Measurements from ENCODE around the gene LRIG3. TPM values are rescaled to one million over a fixed set of nuclear protein-coding genes. Genes with fewer than 3 reads are reported as not detected.

The LRIG3 gene
- total RNA-seq, 2 donors from 2014 or later, result not detected

- DNase-seq (ENCODE audit: low spot score) (no peak), ATAC-seq (no peak)
- H3K36me3 Mint-ChIP-seq, result no peaks in the 10 kb centered on the region
- H3K4me1 Mint-ChIP-seq (ENCODE audit: low read depth in 2 of 2), result no peaks in the 10 kb centered on the region
- peaks cover 4 to 5% of the 10 kb centered on the region in 2 donors for H3K27me3 Mint-ChIP-seq
- H3K4me3 Mint-ChIP-seq, result no peak overlapping the region
- H3K9me3 Mint-ChIP-seq, result peaks cover 8% of the 10 kb centered on the region
- H3K27ac Mint-ChIP-seq, result no peak overlapping the region
Observed at GRCh38 chr12:58922849-58923248, 2.5 kb upstream of the LRIG3 start.

- no peak overlapping the region for H3K27ac Mint-ChIP-seq
- peaks cover 8% of the 10 kb centered on the region for H3K9me3 Mint-ChIP-seq
- peaks cover 9 to 13% of the 10 kb centered on the region in 2 donors for H3K27me3 Mint-ChIP-seq
- H3K36me3 Mint-ChIP-seq, result no peaks in the 10 kb centered on the region
- no peaks in the 10 kb centered on the region for H3K4me1 Mint-ChIP-seq (ENCODE audit: low read depth in 2 of 2)
- DNase-seq (ENCODE audit: low spot score), result no peak
- no peak for ATAC-seq
- H3K4me3 Mint-ChIP-seq, result no peak overlapping the region
Observed at GRCh38 chr12:58920961-58921861, 907 bp upstream of the LRIG3 start.

- Mint-ChIP-seq H3K36me3 (no peaks in the 10 kb centered on the region), H3K4me1 (ENCODE audit: low read depth in 2 of 2) (no peaks in the 10 kb centered on the region), H3K27me3 (peaks cover 9 to 13% of the 10 kb centered on the region in 2 donors), H3K9me3 (peaks cover 8% of the 10 kb centered on the region), H3K4me3 (no peak overlapping the region), H3K27ac (no peak overlapping the region)
- DNase-seq (ENCODE audit: low spot score), result no peak
- no peak for ATAC-seq
Observed at GRCh38 chr12:58919231-58920101, 838 bp downstream of the LRIG3 start.

- Mint-ChIP-seq H3K9me3 (peaks cover 8% of the 10 kb centered on the region), H3K4me3 (no peak overlapping the region), H3K27me3 (peaks cover 9 to 13% of the 10 kb centered on the region in 2 donors), H3K4me1 (ENCODE audit: low read depth in 2 of 2) (no peaks in the 10 kb centered on the region), H3K36me3 (no peaks in the 10 kb centered on the region), H3K27ac (no peak overlapping the region)
- DNase-seq (ENCODE audit: low spot score), result no peak
- ATAC-seq, result no peak
Observed at GRCh38 chr12:58918469-58918844, 1.8 kb downstream of the LRIG3 start.

GRCh38 chr12:58917699-58918468, 2.4 kb downstream of the LRIG3 start:
- Mint-ChIP-seq H3K27ac (no peak overlapping the region), H3K4me1 (ENCODE audit: low read depth in 2 of 2) (no peaks in the 10 kb centered on the region)
- ATAC-seq, result no peak

GRCh38 chr12:58916921-58917511, 3.3 kb downstream of the LRIG3 start:
- H3K4me1 Mint-ChIP-seq (ENCODE audit: low read depth in 2 of 2), result no peaks in the 10 kb centered on the region
- H3K36me3 Mint-ChIP-seq, result no peaks in the 10 kb centered on the region
- ATAC-seq (no peak), DNase-seq (ENCODE audit: low spot score) (no peak)
- H3K27me3 Mint-ChIP-seq, result peaks cover 8 to 9% of the 10 kb centered on the region in 2 donors
- no peak overlapping the region for H3K4me3 Mint-ChIP-seq
- no peak overlapping the region for H3K27ac Mint-ChIP-seq
- H3K9me3 Mint-ChIP-seq, result no peaks in the 10 kb centered on the region

More at GRCh38 chr12:58917699-58918468, 2.4 kb downstream of the LRIG3 start:
- no peak for DNase-seq (ENCODE audit: low spot score)
- peaks cover 8 to 9% of the 10 kb centered on the region in 2 donors for H3K27me3 Mint-ChIP-seq
- no peaks in the 10 kb centered on the region for H3K36me3 Mint-ChIP-seq
- H3K9me3 Mint-ChIP-seq, result peaks cover 4% of the 10 kb centered on the region
- no peak overlapping the region for H3K4me3 Mint-ChIP-seq

GRCh38 chr12:58916161-58916621, 4.1 kb downstream of the LRIG3 start:
- no peaks in the 10 kb centered on the region for H3K4me1 Mint-ChIP-seq (ENCODE audit: low read depth in 2 of 2)
- ATAC-seq, result no peak

GRCh38 chr12:58915634-58916033, 4.7 kb downstream of the LRIG3 start:
- no peak overlapping the region for H3K4me3 Mint-ChIP-seq
- peaks cover 8 to 9% of the 10 kb centered on the region in 2 donors for H3K27me3 Mint-ChIP-seq
- ATAC-seq (no peak), DNase-seq (ENCODE audit: low spot score) (no peak)
- no peaks in the 10 kb centered on the region for H3K9me3 Mint-ChIP-seq
- no peak overlapping the region for H3K27ac Mint-ChIP-seq
- no peaks in the 10 kb centered on the region for H3K4me1 Mint-ChIP-seq (ENCODE audit: low read depth in 2 of 2)
- H3K36me3 Mint-ChIP-seq, result no peaks in the 10 kb centered on the region

More at GRCh38 chr12:58916161-58916621, 4.1 kb downstream of the LRIG3 start:
- no peak overlapping the region for H3K4me3 Mint-ChIP-seq
- no peak for DNase-seq (ENCODE audit: low spot score)
- no peak overlapping the region for H3K27ac Mint-ChIP-seq
- no peaks in the 10 kb centered on the region for H3K36me3 Mint-ChIP-seq
- peaks cover 8 to 9% of the 10 kb centered on the region in 2 donors for H3K27me3 Mint-ChIP-seq
- H3K9me3 Mint-ChIP-seq, result no peaks in the 10 kb centered on the region

- H3K27ac Mint-ChIP-seq, result no peak overlapping the region
- no peaks in the 10 kb centered on the region for H3K4me1 Mint-ChIP-seq (ENCODE audit: low read depth in 2 of 2)
- H3K36me3 Mint-ChIP-seq, result no peaks in the 10 kb centered on the region
- no peak overlapping the region for H3K4me3 Mint-ChIP-seq
- peaks cover 8 to 9% of the 10 kb centered on the region in 2 donors for H3K27me3 Mint-ChIP-seq
- no peak for ATAC-seq
- no peaks in the 10 kb centered on the region for H3K9me3 Mint-ChIP-seq
- no peak for DNase-seq (ENCODE audit: low spot score)
Observed at GRCh38 chr12:58915037-58915436, 5.3 kb downstream of the LRIG3 start.

GRCh38 chr12:58914457-58914856, 5.8 kb downstream of the LRIG3 start:
- no peak overlapping the region for H3K4me3 Mint-ChIP-seq
- DNase-seq (ENCODE audit: low spot score) (no peak), ATAC-seq (no peak)
- H3K27ac Mint-ChIP-seq, result no peak overlapping the region
- H3K27me3 Mint-ChIP-seq, result peaks cover 8 to 9% of the 10 kb centered on the region in 2 donors
- H3K36me3 Mint-ChIP-seq, result no peaks in the 10 kb centered on the region
- no peaks in the 10 kb centered on the region for H3K9me3 Mint-ChIP-seq
- no peaks in the 10 kb centered on the region for H3K4me1 Mint-ChIP-seq (ENCODE audit: low read depth in 2 of 2)

- Mint-ChIP-seq H3K9me3 (no peaks in the 10 kb centered on the region), H3K27ac (no peak overlapping the region), H3K4me1 (ENCODE audit: low read depth in 2 of 2) (no peaks in the 10 kb centered on the region), H3K36me3 (no peaks in the 10 kb centered on the region), H3K4me3 (no peak overlapping the region), H3K27me3 (no peaks in the 10 kb centered on the region)
- DNase-seq (ENCODE audit: low spot score), result no peak
- no peak for ATAC-seq
Observed at GRCh38 chr12:58907391-58907790, 12.9 kb downstream of the LRIG3 start.

- Mint-ChIP-seq H3K27ac (no peak overlapping the region), H3K9me3 (no peaks in the 10 kb centered on the region)
Observed at GRCh38 chr12:58906917-58907316, 13.4 kb downstream of the LRIG3 start.

GRCh38 chr12:58905422-58905821, 14.9 kb downstream of the LRIG3 start:
- Mint-ChIP-seq H3K4me3 (no peak overlapping the region), H3K27ac (no peak overlapping the region), H3K4me1 (ENCODE audit: low read depth in 2 of 2) (no peaks in the 10 kb centered on the region), H3K36me3 (no peaks in the 10 kb centered on the region), H3K9me3 (no peaks in the 10 kb centered on the region), H3K27me3 (no peaks in the 10 kb centered on the region)
- no peak for DNase-seq (ENCODE audit: low spot score)
- no peak for ATAC-seq

More at GRCh38 chr12:58906917-58907316, 13.4 kb downstream of the LRIG3 start:
- Mint-ChIP-seq H3K36me3 (no peaks in the 10 kb centered on the region), H3K4me3 (no peak overlapping the region), H3K4me1 (ENCODE audit: low read depth in 2 of 2) (no peaks in the 10 kb centered on the region), H3K27me3 (no peaks in the 10 kb centered on the region)
- no peak for DNase-seq (ENCODE audit: low spot score)
- no peak for ATAC-seq
